Fibroblast of peridontal ligament (primary cell): Measurements from ENCODE around the gene WNT7A.
"Not testable (repeated sequence)": the region's sequence is repeated elsewhere in the genome, so short reads cannot be mapped to it uniquely, and the experiment has no call there.

Source experiments
- DNase-seq: peaks from one replicate; pipeline ENCODE4 v3.0.0-alpha.2; 2010; ENCODE audit errors: extremely low read depth

Gene WNT7A

GRCh38 chr3:13865106-13865505 is 14.8 kb downstream of the WNT7A start:
- DNase-seq = no peak

GRCh38 chr3:13863965-13864595 is 15.8 kb downstream of the WNT7A start:
- no peak for DNase-seq

GRCh38 chr3:13863382-13863952 is 16.4 kb downstream of the WNT7A start:
- DNase-seq = no peak

GRCh38 chr3:13861461-13861860 is 18.4 kb downstream of the WNT7A start:
- no peak for DNase-seq

- no peak for DNase-seq
Measured at GRCh38 chr3:13860001-13860400, 19.9 kb downstream of the WNT7A start.

- DNase-seq = no peak
Measured at GRCh38 chr3:13858768-13859520, 20.9 kb downstream of the WNT7A start.

GRCh38 chr3:13857702-13858380 is 22.0 kb downstream of the WNT7A start:
- no peak for DNase-seq

- not testable (repeated sequence) for DNase-seq
Measured at GRCh38 chr3:13856628-13857027, 23.2 kb downstream of the WNT7A start.

GRCh38 chr3:13856006-13856405 is 23.9 kb downstream of the WNT7A start:
- no peak for DNase-seq

GRCh38 chr3:13854492-13854891 is 25.4 kb downstream of the WNT7A start:
- DNase-seq = no peak

- DNase-seq = no peak
Measured at GRCh38 chr3:13853978-13854296, 25.9 kb downstream of the WNT7A start.

GRCh38 chr3:13853256-13853977 is 26.5 kb downstream of the WNT7A start:
- DNase-seq = no peak

- no peak for DNase-seq
Measured at GRCh38 chr3:13852638-13853009, 27.2 kb downstream of the WNT7A start.

- no peak for DNase-seq
Measured at GRCh38 chr3:13851997-13852637, 27.8 kb downstream of the WNT7A start.

GRCh38 chr3:13851091-13851849 is 28.6 kb downstream of the WNT7A start:
- DNase-seq = no peak

GRCh38 chr3:13850161-13850945 is 29.5 kb downstream of the WNT7A start:
- DNase-seq = no peak

GRCh38 chr3:13849018-13849417 is 30.9 kb downstream of the WNT7A start:
- DNase-seq = no peak

GRCh38 chr3:13846716-13847570 is 32.9 kb downstream of the WNT7A start:
- DNase-seq = no peak

- no peak for DNase-seq
Measured at GRCh38 chr3:13846238-13846637, 33.6 kb downstream of the WNT7A start.
